HepG2 (cell line): ENCODE data around the gene PSRC1. TPM values are rescaled to one million over a fixed set of nuclear protein-coding genes. Genes with fewer than 3 reads are reported as not detected.

Experiments used
- CCDC6 ChIP-seq: sonication (generic); formaldehyde crosslinking; IDR thresholded peaks from 2 replicates; pipeline ENCODE4 v1.8.1; 2022; ENCODE audit warnings: mild to moderate bottlenecking, missing genetic modification reagents, moderate library complexity
- CEBPG ChIP-seq: IDR thresholded peaks from 2 replicates; pipeline ENCODE4 v1.6.1; 2016
- CREB1 ChIP-seq, 2 experiments: fragments of 450-650 bp in 1 of 2; IDR thresholded peaks; 2 replicates each; pipeline ENCODE4 v1.6.1; 2016 to 2017; ENCODE audit warnings: control low read depth in 1 of 2, mild to moderate bottlenecking in 1 of 2, missing compliant biosample characterization in 1 of 2, missing genetic modification characterization in 1 of 2
- FIP1L1 ChIP-seq: fragments of 200-400 bp; formaldehyde crosslinking; IDR thresholded peaks from 2 replicates; pipeline ENCODE4 v1.6.1; 2018; ENCODE audit warnings: low read depth, mild to moderate bottlenecking, low read length, moderate library complexity, borderline replicate concordance; ENCODE audit not compliant: insufficient read depth
- GTF2F1 ChIP-seq: fragments of 150-350 bp; IDR thresholded peaks from 2 replicates; pipeline ENCODE4 v1.6.1; 2014; ENCODE audit warnings: low read length
- HDAC6 ChIP-seq: fragments of 200-600 bp; sonication (generic); IDR thresholded peaks from 2 replicates; pipeline ENCODE4 v1.7.0; 2017; ENCODE audit warnings: mild to moderate bottlenecking, antibody characterized with exemption, low read length, low read depth
- IRF1 ChIP-seq: sonication (generic); formaldehyde crosslinking; IDR thresholded peaks from 2 replicates; pipeline ENCODE4 v1.4.0; 2020; ENCODE audit warnings: low read depth, mild to moderate bottlenecking, missing genetic modification reagents
- MBNL3 ChIP-seq: fragments of 250-450 bp; sonication (Bioruptor Pico); conservative IDR thresholded peaks from 2 replicates; pipeline ENCODE4 v1.8.0; 2022; ENCODE audit warnings: mild to moderate bottlenecking, inconsistent platforms
- SMC3 ChIP-seq: IDR thresholded peaks from 2 replicates; pipeline ENCODE4 v1.6.1; 2011; ENCODE audit warnings: low read length, improper control_type of control experiment
- SPEN ChIP-seq: sonication (generic); formaldehyde crosslinking; IDR thresholded peaks from 2 replicates; pipeline ENCODE4 v1.5.1; 2020; ENCODE audit warnings: low read depth, mild to moderate bottlenecking, missing genetic modification reagents
- TBX2 ChIP-seq: sonication (generic); formaldehyde crosslinking; IDR thresholded peaks from 2 replicates; pipeline ENCODE4 v1.5.0; 2020; ENCODE audit warnings: missing genetic modification reagents, mild to moderate bottlenecking, borderline replicate concordance
- ZFYVE20 ChIP-seq: sonication (generic); formaldehyde crosslinking; IDR thresholded peaks from 2 replicates; pipeline ENCODE4 v1.8.0; 2023; ENCODE audit warnings: low read depth, mild to moderate bottlenecking, moderate library complexity, missing genetic modification reagents, borderline replicate concordance
- ZNF274 ChIP-seq: sonication (generic); formaldehyde crosslinking; IDR thresholded peaks from 2 replicates; pipeline ENCODE4 v1.5.1; 2020; ENCODE audit warnings: mild to moderate bottlenecking, missing genetic modification reagents
- ZNF296 ChIP-seq: sonication (generic); formaldehyde crosslinking; conservative IDR thresholded peaks from 2 replicates; pipeline ENCODE4 v1.5.0; 2020; ENCODE audit warnings: mild to moderate bottlenecking, missing genetic modification reagents
- ZNF772 ChIP-seq: sonication (generic); formaldehyde crosslinking; IDR thresholded peaks from 2 replicates; pipeline ENCODE4 v1.5.0; 2020; ENCODE audit warnings: mild to moderate bottlenecking, missing genetic modification reagents
- polyA plus RNA-seq, 8 experiments: library from polyadenylated mRNA; depleted of rRNA in 3 of 8; stranded (reverse) in 7 of 8; unstranded in 1 of 8; fragments of >200 nt; fragmentation: Illumina TruSeq in 4 of 8; extraction: Trizol in 4 of 8; gene quantifications; 2 replicates each; pipeline versions ENCODE4 v1.2.1 to v1.2.3, GENCODE V29; 2011 to 2016; ENCODE audit warnings: low read depth in 4 of 8, missing spikeins in 1 of 8, mixed read lengths in 1 of 8; ENCODE audit not compliant: insufficient read depth in 1 of 8
- total RNA-seq, 5 experiments: library from RNA; depleted of rRNA; stranded (reverse); fragments of >200 nt; fragmentation: Illumina TruSeq; extraction: Trizol; gene quantifications; 2 replicates each; pipeline ENCODE4 v1.2.3, GENCODE V29; 2016; ENCODE audit warnings: low read depth in 1 of 5
- TF ChIP-seq, protein P1 (sequence below): sonication (generic); formaldehyde crosslinking; IDR thresholded peaks from 2 replicates; pipeline ENCODE4 v1.4.0; 2020; ENCODE audit warnings: mild to moderate bottlenecking, missing genetic modification reagents
- TF ChIP-seq, protein P2 (sequence below): sonication (generic); formaldehyde crosslinking; IDR thresholded peaks from 2 replicates; pipeline ENCODE4 v1.5.0; 2020; ENCODE audit warnings: mild to moderate bottlenecking, missing genetic modification reagents, borderline replicate concordance
- TF ChIP-seq, protein P3 (sequence below): sonication (generic); formaldehyde crosslinking; IDR thresholded peaks from 2 replicates; pipeline ENCODE4 v1.8.0; 2023; ENCODE audit warnings: mild to moderate bottlenecking, missing genetic modification reagents

Gene PSRC1
- total and polyA plus RNA-seq, 2 of the 13 experiments (the other 11 are each of a cell fraction or from before 2014, with no cell fraction given): 28.6 to 30.3 TPM

GRCh38 chr1:109263597-109264378, 19.2 kb downstream of the PSRC1 start (continued):
- TF ChIP-seq FIP1L1: no peak
- peak; percentile 89; the same call in 1 of the 2 replicates for TF ChIP-seq ZNF772 (CRISPR knock-in tag)
- TF ChIP-seq MBNL3 (CRISPR knock-in tag): no peak
- TF ChIP-seq, protein P1, sequence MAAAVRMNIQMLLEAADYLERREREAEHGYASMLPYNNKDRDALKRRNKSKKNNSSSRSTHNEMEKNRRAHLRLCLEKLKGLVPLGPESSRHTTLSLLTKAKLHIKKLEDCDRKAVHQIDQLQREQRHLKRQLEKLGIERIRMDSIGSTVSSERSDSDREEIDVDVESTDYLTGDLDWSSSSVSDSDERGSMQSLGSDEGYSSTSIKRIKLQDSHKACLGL (CRISPR knock-in tag): no peak; the same call in 1 of the 2 replicates
- peak; percentile 83; the same call in 1 of the 2 replicates for TF ChIP-seq CCDC6 (CRISPR knock-in tag)
- peak; percentile 69 for TF ChIP-seq TBX2 (CRISPR knock-in tag)
- no peak for TF ChIP-seq CREB1 (IDR thresholded peaks at IDR 0.05)
- TF ChIP-seq CREB1 (CRISPR knock-in tag; IDR thresholded peaks at IDR 0.05): 0 out of 2 replicates have a peak, but pooled peaks have one; percentile 28
- TF ChIP-seq SMC3: peak; percentile 88
- no peak for TF ChIP-seq GTF2F1
- TF ChIP-seq, protein P2, sequence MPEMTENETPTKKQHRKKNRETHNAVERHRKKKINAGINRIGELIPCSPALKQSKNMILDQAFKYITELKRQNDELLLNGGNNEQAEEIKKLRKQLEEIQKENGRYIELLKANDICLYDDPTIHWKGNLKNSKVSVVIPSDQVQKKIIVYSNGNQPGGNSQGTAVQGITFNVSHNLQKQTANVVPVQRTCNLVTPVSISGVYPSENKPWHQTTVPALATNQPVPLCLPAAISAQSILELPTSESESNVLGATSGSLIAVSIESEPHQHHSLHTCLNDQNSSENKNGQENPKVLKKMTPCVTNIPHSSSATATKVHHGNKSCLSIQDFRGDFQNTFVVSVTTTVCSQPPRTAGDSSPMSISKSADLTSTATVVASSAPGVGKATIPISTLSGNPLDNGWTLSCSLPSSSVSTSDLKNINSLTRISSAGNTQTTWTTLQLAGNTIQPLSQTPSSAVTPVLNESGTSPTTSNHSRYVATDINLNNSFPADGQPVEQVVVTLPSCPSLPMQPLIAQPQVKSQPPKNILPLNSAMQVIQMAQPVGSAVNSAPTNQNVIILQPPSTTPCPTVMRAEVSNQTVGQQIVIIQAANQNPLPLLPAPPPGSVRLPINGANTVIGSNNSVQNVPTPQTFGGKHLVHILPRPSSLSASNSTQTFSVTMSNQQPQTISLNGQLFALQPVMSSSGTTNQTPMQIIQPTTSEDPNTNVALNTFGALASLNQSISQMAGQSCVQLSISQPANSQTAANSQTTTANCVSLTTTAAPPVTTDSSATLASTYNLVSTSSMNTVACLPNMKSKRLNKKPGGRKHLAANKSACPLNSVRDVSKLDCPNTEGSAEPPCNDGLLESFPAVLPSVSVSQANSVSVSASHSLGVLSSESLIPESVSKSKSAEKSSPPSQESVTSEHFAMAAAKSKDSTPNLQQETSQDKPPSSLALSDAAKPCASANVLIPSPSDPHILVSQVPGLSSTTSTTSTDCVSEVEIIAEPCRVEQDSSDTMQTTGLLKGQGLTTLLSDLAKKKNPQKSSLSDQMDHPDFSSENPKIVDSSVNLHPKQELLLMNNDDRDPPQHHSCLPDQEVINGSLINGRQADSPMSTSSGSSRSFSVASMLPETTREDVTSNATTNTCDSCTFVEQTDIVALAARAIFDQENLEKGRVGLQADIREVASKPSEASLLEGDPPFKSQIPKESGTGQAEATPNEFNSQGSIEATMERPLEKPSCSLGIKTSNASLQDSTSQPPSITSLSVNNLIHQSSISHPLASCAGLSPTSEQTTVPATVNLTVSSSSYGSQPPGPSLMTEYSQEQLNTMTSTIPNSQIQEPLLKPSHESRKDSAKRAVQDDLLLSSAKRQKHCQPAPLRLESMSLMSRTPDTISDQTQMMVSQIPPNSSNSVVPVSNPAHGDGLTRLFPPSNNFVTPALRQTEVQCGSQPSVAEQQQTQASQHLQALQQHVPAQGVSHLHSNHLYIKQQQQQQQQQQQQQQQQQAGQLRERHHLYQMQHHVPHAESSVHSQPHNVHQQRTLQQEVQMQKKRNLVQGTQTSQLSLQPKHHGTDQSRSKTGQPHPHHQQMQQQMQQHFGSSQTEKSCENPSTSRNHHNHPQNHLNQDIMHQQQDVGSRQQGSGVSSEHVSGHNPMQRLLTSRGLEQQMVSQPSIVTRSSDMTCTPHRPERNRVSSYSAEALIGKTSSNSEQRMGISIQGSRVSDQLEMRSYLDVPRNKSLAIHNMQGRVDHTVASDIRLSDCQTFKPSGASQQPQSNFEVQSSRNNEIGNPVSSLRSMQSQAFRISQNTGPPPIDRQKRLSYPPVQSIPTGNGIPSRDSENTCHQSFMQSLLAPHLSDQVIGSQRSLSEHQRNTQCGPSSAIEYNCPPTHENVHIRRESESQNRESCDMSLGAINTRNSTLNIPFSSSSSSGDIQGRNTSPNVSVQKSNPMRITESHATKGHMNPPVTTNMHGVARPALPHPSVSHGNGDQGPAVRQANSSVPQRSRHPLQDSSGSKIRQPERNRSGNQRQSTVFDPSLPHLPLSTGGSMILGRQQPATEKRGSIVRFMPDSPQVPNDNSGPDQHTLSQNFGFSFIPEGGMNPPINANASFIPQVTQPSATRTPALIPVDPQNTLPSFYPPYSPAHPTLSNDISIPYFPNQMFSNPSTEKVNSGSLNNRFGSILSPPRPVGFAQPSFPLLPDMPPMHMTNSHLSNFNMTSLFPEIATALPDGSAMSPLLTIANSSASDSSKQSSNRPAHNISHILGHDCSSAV (CRISPR knock-in tag): no peak
- no peak for TF ChIP-seq IRF1 (CRISPR knock-in tag)
- no peak for TF ChIP-seq HDAC6
- peak; percentile 58 for TF ChIP-seq CEBPG (CRISPR knock-in tag)
- TF ChIP-seq ZNF274 (CRISPR knock-in tag): peak; percentile 96
- TF ChIP-seq ZFYVE20 (CRISPR knock-in tag): no peak
- TF ChIP-seq SPEN (CRISPR knock-in tag): peak; percentile 94
- TF ChIP-seq ZNF296 (CRISPR knock-in tag): peak; percentile 100
- TF ChIP-seq, protein P3, sequence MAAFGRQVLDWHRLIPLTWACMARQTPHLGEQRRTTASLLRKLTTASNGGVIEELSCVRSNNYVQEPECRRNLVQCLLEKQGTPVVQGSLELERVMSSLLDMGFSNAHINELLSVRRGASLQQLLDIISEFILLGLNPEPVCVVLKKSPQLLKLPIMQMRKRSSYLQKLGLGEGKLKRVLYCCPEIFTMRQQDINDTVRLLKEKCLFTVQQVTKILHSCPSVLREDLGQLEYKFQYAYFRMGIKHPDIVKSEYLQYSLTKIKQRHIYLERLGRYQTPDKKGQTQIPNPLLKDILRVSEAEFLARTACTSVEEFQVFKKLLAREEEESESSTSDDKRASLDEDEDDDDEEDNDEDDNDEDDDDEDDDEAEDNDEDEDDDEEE: peak; percentile 50; the same call in 1 of the 2 replicates
